Forelimb muscle (tissue), 1 donor: ENCODE measurements around the gene L3MBTL3. TPM values are rescaled to one million over a fixed set of nuclear protein-coding genes. Genes with fewer than 3 reads are reported as not detected.

Experiments
- DNase-seq: peaks from one replicate; pipeline ENCODE4 v3.0.0-alpha.2; 2013; ENCODE audit warnings: low read depth
- polyA plus RNA-seq: library from polyadenylated mRNA; unstranded; fragments of 120-200 nt; gene quantifications from one replicate; pipeline ENCODE4 v1.2.1, GENCODE V29; 2013; ENCODE audit not compliant: insufficient read length

The L3MBTL3 gene
- polyA plus RNA-seq, 1 donor: 5.1 TPM

DNA sequence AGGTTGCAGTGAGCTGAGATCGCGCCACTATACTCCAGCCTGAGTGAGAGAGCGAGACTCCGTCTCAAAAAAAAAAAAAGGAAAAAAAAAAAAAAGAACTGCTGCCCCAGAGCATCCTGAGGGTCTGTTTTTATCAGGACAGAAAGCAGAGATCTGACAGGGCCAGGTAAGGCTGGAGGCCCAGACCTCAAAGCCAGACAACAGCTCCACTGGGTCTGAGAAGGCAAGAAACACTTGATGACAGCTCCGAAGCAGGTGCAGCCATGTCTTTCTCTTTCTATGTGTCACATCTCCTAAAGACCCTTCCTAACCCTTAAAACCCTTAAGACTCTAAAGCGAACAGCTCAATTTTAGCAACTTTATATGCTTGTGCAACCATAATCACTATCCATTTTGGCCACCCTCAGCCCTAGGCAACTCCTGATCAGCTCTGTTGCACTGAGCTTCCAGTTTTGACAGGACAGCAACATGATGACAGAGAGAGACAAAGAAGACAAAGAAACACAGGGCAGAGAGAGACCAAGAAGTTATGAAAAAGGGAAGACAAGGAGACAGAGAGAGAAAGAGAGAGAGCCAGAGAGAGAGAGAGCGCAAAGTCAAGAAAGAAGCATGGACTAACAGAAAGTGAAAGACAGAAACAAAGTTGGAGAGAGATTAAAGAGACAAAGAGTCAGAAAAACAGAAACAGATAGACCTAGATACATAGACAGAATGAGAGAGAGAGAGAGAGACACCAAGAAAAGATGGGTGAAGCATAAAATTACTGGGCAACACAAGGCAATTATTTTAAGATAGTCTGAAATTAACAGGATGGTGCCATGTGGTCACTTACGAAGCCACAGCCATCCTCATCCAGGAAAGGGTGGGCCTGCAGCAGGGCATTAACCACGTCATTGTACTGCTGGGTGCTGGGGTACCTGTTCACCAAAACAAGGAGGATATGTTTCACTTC, 165.2 kb downstream of the L3MBTL3 start:
- DNase-seq: no peak

DNA sequence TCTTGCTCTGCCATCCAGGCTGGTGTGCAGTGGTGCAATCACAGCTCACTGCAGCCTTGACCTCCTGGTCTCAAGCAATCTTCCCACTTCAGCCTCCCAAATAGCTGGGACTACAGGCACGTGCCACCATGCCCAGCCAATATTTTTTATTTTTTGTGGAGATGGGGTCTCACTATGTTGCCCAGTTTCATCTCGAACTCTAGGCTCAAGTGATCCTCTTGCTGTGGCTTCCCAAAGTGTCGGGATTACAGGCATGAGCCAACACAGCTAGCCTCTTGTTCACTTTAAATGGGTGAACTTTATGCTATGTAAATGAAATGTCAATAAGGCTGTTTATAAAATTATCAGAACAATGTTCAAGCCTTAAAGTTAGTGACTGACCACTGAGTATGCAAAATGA, 167.3 kb downstream of the L3MBTL3 start:
- DNase-seq: no peak

DNA sequence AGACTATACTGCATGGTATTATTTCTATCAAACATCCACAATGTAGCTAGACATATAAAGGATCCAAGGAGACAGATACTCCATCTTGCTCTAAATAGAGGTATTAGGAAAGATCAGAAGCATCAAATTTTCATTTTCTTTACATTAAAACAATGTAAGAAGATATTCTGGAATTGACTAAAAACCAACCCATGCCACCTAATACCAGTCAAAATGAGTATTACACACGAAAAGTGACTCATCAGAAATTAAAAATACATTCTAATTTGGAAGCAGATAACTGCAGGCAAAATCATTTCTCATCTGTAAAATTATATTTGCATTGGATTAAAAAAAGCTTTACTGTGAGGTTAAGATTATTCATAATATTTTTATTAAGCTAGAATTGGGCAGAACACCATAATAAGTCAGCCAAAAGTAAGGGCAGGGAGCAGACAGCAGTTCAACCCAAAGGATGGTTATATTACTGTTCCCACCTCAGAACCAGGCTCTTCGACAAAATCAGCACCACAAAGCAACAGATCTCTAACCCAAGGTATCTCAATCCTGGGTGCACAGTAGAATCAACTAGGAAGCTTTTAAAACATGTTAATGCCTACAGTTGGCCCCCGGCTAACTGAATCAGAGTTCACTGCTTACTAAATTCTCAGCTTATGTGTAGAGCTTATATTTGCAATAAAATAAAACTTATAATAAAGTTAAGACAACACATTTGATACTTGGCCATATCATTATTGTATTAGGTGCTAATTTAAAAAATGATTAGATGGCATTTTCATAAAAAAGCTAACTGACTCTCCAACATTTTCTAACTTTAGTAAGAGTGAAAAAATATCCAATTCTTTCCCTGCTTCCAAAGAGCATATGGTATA, 169.2 kb downstream of the L3MBTL3 start:
- no peak for DNase-seq

DNA sequence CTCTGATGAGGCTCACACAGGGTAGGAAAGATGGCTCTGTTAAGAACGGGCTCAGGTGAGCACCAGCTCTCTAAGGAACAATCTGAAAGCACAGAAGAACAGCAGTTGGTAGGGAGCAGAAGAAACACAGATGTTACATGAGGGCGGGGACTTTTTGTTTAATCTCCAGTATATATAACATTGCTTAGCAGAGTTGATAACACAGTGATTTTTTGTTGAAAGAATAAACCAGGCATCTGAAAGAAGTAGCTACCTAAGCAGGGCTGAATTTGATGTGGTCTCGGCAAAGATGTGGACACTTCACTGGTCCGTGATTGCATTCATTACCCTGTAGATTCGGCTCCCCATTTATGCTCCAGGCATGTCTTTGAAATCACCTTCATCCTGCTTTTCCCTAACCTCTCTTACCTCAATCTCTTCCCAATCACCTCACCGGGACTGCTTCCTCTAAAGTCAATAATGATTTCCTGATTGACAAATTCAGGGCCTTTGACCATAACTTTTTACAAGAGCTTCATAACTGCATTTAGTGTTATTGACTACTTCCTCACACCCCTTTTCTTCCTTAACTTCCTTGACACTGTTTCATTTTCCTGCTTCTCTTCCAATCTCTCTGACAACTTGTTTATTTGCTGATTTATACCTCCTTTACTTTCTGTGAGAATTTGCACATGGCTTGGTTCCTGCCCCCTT, 170.0 kb downstream of the L3MBTL3 start:
- no peak for DNase-seq

DNA sequence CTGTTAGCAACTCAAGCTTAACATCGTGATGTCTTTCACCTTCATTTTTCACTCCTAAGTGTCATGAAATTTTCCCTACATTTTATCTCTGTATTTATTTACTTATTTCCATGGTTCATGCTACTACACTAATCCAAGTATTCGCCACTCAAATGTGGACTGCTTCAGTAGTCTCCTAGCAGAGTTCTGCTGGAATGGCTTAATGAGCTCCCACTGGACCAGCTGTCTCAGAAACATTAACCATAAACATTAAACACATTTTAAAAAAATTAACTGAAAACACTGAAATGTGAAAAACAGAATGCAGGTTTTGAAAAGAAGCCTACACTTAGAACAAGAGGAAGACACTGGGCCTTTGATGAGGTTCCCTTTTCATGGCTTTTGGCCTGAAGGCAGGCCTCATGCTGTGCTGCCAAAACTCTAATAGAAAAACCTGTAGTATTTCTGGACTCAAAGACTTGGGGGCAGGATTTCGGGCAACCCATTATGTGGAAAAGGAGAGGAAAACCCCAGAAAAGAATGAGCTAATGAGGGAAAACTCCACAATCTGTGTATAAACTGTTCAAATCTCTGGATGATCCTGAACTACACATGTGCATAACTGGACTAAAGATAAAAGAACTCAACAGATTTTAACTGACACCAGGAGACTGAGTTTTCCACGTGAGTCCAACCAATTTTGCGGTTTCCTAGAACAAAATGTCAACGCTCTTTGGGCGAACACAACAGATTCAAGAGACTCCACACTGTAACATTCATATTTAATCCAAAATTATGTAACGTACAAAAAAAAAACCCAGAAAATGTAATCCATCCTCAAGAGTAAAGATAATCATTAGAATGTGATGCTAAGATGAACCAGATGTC, 171.4 kb downstream of the L3MBTL3 start:
- peak; percentile 86 for DNase-seq

Other genes with a start within 250 kb of the L3MBTL3 start
- 0.27 TPM for gene TMEM244, start 157.3 kb upstream of the L3MBTL3 start, polyA plus RNA-seq
- 0.58 TPM for gene SAMD3, start 204.4 kb downstream of the L3MBTL3 start, polyA plus RNA-seq